AG09309 (cell line): ENCODE results near the gene GJD3.

Source experiments
- DNase-seq: peaks from one replicate; pipeline ENCODE4 v3.0.0-alpha.2; 2010; ENCODE audit warnings: low read depth
- H3K4me3 ChIP-seq: 2 replicates; pipeline ENCODE4 v1.5.1; 2011; ENCODE audit warnings: mild to moderate bottlenecking, low read depth, low read length, moderate library complexity; ENCODE audit not compliant: control insufficient read depth
- CTCF ChIP-seq: IDR thresholded peaks from 2 replicates; pipeline ENCODE4 v1.5.1; 2011; ENCODE audit warnings: mild to moderate bottlenecking, low read depth, low read length, inconsistent platforms; ENCODE audit not compliant: insufficient read depth, control insufficient read depth; ENCODE audit errors: missing control alignments

The GJD3 gene

GRCh38 chr17:40361063-40361924 is 3.2 kb downstream of the GJD3 start:
- no peak for DNase-seq
- no peak for TF ChIP-seq CTCF
- no peak overlapping the region for H3K4me3 ChIP-seq

- no peak for TF ChIP-seq CTCF
- H3K4me3 ChIP-seq = no peak overlapping the region
- no peak for DNase-seq
Observed at GRCh38 chr17:40360091-40360490, 4.4 kb downstream of the GJD3 start.

GRCh38 chr17:40358323-40359038 is 6.1 kb downstream of the GJD3 start:
- peak; percentile 93 for TF ChIP-seq CTCF
- H3K4me3 ChIP-seq = no peak overlapping the region
- DNase-seq = peak; percentile 41

- TF ChIP-seq CTCF = no peak
- H3K4me3 ChIP-seq = no peak overlapping the region
- no peak for DNase-seq
Observed at GRCh38 chr17:40356990-40357881, 7.3 kb downstream of the GJD3 start.

GRCh38 chr17:40355804-40356758 is 8.5 kb downstream of the GJD3 start:
- TF ChIP-seq CTCF = no peak
- no peak overlapping the region for H3K4me3 ChIP-seq
- DNase-seq = no peak
